HUES48 (cell line): ENCODE data around the gene RPL10A.
"Not testable (repeated sequence)": the region's sequence is repeated elsewhere in the genome, so short reads cannot be mapped to it uniquely, and the experiment has no call there.

Experiments
- H3K27ac ChIP-seq: one replicate; pipeline ENCODE4 v1.7.0; 2013; ENCODE audit warnings: low read depth, low read length, inconsistent platforms
- H3K27me3 ChIP-seq: 2 replicates; pipeline ENCODE4 v1.6.1; 2013; ENCODE audit warnings: mild to moderate bottlenecking, low read length; ENCODE audit not compliant: control insufficient read depth, insufficient read depth
- H3K36me3 ChIP-seq: 2 replicates; pipeline ENCODE4 v1.6.1; 2013; ENCODE audit warnings: low read length; ENCODE audit not compliant: control insufficient read depth, insufficient read depth
- H3K4me1 ChIP-seq: 2 replicates; pipeline ENCODE4 v1.6.1; 2013; ENCODE audit warnings: mild to moderate bottlenecking, low read length; ENCODE audit not compliant: control insufficient read depth, insufficient read depth
- H3K4me3 ChIP-seq: 2 replicates; pipeline ENCODE4 v1.5.1; 2013; ENCODE audit warnings: mild to moderate bottlenecking, low read depth, low read length
- H3K9ac ChIP-seq: 2 replicates; pipeline ENCODE4 v1.6.1; 2013; ENCODE audit warnings: mild to moderate bottlenecking, low read depth, low read length, moderate library complexity
- H3K9me3 ChIP-seq: 2 replicates; pipeline ENCODE4 v1.6.1; 2013; ENCODE audit warnings: low read length; ENCODE audit not compliant: control insufficient read depth, insufficient read depth

The RPL10A gene

GRCh38 chr6:35514587-35514986 lies 46.4 kb downstream of the RPL10A start:
- Histone ChIP-seq H3K4me3 (no peak overlapping the region), H3K4me1 (peaks cover 13% of the 10 kb centered on the region; the same call in 1 of the 2 replicates), H3K27me3 (peaks cover 4% of the 10 kb centered on the region; the same call in 1 of the 2 replicates), H3K9ac (no peak overlapping the region), H3K27ac (no peak overlapping the region), H3K36me3 (no peaks in the 10 kb centered on the region), H3K9me3 (no peaks in the 10 kb centered on the region)

GRCh38 chr6:35515939-35516338 lies 47.7 kb downstream of the RPL10A start:
- not testable (repeated sequence) for H3K9me3 ChIP-seq

GRCh38 chr6:35516712-35517111 lies 48.5 kb downstream of the RPL10A start:
- peaks cover 12% of the 10 kb centered on the region; the same call in 1 of the 2 replicates for H3K4me1 ChIP-seq
- H3K9me3 ChIP-seq: no peaks in the 10 kb centered on the region
- no peaks in the 10 kb centered on the region for H3K27me3 ChIP-seq
- no peak overlapping the region for H3K4me3 ChIP-seq
- no peaks in the 10 kb centered on the region for H3K36me3 ChIP-seq
- H3K9ac ChIP-seq: no peak overlapping the region
- H3K27ac ChIP-seq: no peak overlapping the region

More at GRCh38 chr6:35515939-35516338, 47.7 kb downstream of the RPL10A start:
- not testable (repeated sequence) for H3K36me3 ChIP-seq, H3K27ac ChIP-seq, H3K4me3 ChIP-seq, H3K27me3 ChIP-seq, H3K9ac ChIP-seq
- peaks cover 17% of the 10 kb centered on the region; the same call in 1 of the 2 replicates for H3K4me1 ChIP-seq

- H3K4me3 ChIP-seq, H3K9ac ChIP-seq, H3K9me3 ChIP-seq, H3K27me3 ChIP-seq, H3K36me3 ChIP-seq, H3K27ac ChIP-seq: not testable (repeated sequence)
- peaks cover 15% of the 10 kb centered on the region; the same call in 1 of the 2 replicates for H3K4me1 ChIP-seq
Observed at GRCh38 chr6:35517978-35518377, 49.8 kb downstream of the RPL10A start.

- Histone ChIP-seq H3K4me3 (no peak overlapping the region), H3K27me3 (no peaks in the 10 kb centered on the region; the same call in 1 of the 2 replicates), H3K4me1 (peaks cover 15% of the 10 kb centered on the region; the same call in 1 of the 2 replicates), H3K9me3 (no peaks in the 10 kb centered on the region), H3K9ac (no peak overlapping the region), H3K27ac (no peak overlapping the region), H3K36me3 (no peaks in the 10 kb centered on the region)
Observed at GRCh38 chr6:35518566-35519312, 50.5 kb downstream of the RPL10A start.

GRCh38 chr6:35519313-35520015 lies 51.3 kb downstream of the RPL10A start:
- no peaks in the 10 kb centered on the region for H3K9me3 ChIP-seq
- no peak overlapping the region for H3K9ac ChIP-seq

More at GRCh38 chr6:35519313-35520015, 51.3 kb downstream of the RPL10A start:
- Histone ChIP-seq H3K4me3 (no peak overlapping the region), H3K36me3 (no peaks in the 10 kb centered on the region), H3K27me3 (no peaks in the 10 kb centered on the region; the same call in 1 of the 2 replicates), H3K4me1 (peaks cover 15% of the 10 kb centered on the region; the same call in 1 of the 2 replicates), H3K27ac (no peak overlapping the region)
